ENCODE data around the gene CRYGN. TPM values are rescaled to one million over a fixed set of nuclear protein-coding genes. Genes with fewer than 3 reads are reported as not detected.

CRYGN gene
- total and polyA plus RNA-seq, 2 experiments from 2014 or later = 0.59 to 1.5 TPM

DNA sequence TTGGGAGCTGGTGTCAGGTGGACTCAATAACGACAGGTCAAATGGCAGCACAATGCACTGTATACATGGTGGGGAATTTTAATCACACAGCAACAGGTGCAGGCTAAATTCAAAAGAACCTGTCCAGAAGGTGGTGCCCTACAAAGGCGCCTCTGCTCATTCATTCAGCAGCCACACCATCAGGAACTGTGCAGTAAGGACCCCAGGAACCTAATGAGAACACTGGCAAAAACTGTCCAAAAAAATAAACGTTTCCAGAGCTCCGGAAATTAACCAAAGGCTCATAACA is 21.9 kb upstream of the CRYGN start:
- H3K4me3 Mint-ChIP-seq = no peak overlapping the region
- H3K27ac Mint-ChIP-seq = no peak overlapping the region
- ATAC-seq = no peak

GRCh38 chr7:151461096-151461941 is 21.4 kb upstream of the CRYGN start:
- no peak overlapping the region for H3K27ac Mint-ChIP-seq
- Histone ChIP-seq H3K9me2 (ENCODE audit: insufficient read depth) (no peaks in the 10 kb centered on the region), H3K27ac (ENCODE audit: low read depth) (peak overlapping the region; percentile 81), H3K36me3 (ENCODE audit: insufficient read depth) (peaks cover 29% of the 10 kb centered on the region), H3K79me2 (replicated peaks; ENCODE audit: insufficient read depth) (no peaks in the 10 kb centered on the region), H3K4me1 (ENCODE audit: insufficient read depth) (peaks cover 38% of the 10 kb centered on the region), H2AFZ (no peak overlapping the region), H3K4me2 (0 out of 2 replicates have a peak overlapping the region, but pooled peaks have one; percentile 40), H4K20me1 (replicated peaks; ENCODE audit: insufficient read depth) (no peaks in the 10 kb centered on the region), H3K27me3 (ENCODE audit: insufficient read depth) (no peaks in the 10 kb centered on the region), H3F3A (replicated peaks; ENCODE audit: low read depth) (peaks cover 27% of the 10 kb centered on the region), H3K4me3 (no peak overlapping the region)
- H3K4me3 Mint-ChIP-seq = no peak overlapping the region
- peaks cover 11% of the 10 kb centered on the region for H3K27me3 Mint-ChIP-seq (ENCODE audit: insufficient read depth, low read depth, poor library complexity)
- peaks cover 44% of the 10 kb centered on the region for H3K4me1 Mint-ChIP-seq
- H3K9me3 Mint-ChIP-seq = peaks cover 69% of the 10 kb centered on the region
- no peak for ATAC-seq
- DNase-seq (ENCODE audit: low spot score) = no peak
- peaks cover 75% of the 10 kb centered on the region for H3K36me3 Mint-ChIP-seq (ENCODE audit: low read depth)
- TF ChIP-seq, protein P1, sequence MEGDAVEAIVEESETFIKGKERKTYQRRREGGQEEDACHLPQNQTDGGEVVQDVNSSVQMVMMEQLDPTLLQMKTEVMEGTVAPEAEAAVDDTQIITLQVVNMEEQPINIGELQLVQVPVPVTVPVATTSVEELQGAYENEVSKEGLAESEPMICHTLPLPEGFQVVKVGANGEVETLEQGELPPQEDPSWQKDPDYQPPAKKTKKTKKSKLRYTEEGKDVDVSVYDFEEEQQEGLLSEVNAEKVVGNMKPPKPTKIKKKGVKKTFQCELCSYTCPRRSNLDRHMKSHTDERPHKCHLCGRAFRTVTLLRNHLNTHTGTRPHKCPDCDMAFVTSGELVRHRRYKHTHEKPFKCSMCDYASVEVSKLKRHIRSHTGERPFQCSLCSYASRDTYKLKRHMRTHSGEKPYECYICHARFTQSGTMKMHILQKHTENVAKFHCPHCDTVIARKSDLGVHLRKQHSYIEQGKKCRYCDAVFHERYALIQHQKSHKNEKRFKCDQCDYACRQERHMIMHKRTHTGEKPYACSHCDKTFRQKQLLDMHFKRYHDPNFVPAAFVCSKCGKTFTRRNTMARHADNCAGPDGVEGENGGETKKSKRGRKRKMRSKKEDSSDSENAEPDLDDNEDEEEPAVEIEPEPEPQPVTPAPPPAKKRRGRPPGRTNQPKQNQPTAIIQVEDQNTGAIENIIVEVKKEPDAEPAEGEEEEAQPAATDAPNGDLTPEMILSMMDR (conservative IDR thresholded peaks at IDR 0.05; ENCODE audit: low read depth in 2 of 2) = no peak
- TF ChIP-seq STAT1 (IDR thresholded peaks at IDR 0.05; ENCODE audit: unreplicated experiment) (no peak), EZH2 (IDR thresholded peaks at IDR 0.05; ENCODE audit: low read depth, unreplicated experiment) (no peak), ETS1 (IDR thresholded peaks at IDR 0.05) (no peak), POLR2AphosphoS5 (IDR thresholded peaks at IDR 0.05; ENCODE audit: low read depth) (no peak), ZNF462 (CRISPR knock-in tag; IDR thresholded peaks at IDR 0.05) (no peak), EZH2phosphoT487 (IDR thresholded peaks at IDR 0.05; ENCODE audit: unreplicated experiment) (no peak)

More for the DNA sequence above, 21.9 kb upstream of the CRYGN start:
- H3K36me3 Mint-ChIP-seq (ENCODE audit: low read depth) = peaks cover 75% of the 10 kb centered on the region
- peaks cover 38% of the 10 kb centered on the region for H3K4me1 Mint-ChIP-seq
- no peak for TF ChIP-seq ZNF114 (CRISPR knock-in tag; IDR thresholded peaks at IDR 0.05)
- TF ChIP-seq, protein P1 (conservative IDR thresholded peaks at IDR 0.05; ENCODE audit: low read depth in 2 of 2) = peak; percentile 11 to 33; a peak in 2 of 4 replicates
- Histone ChIP-seq H3K79me2 (replicated peaks; ENCODE audit: insufficient read depth) (no peaks in the 10 kb centered on the region), H3K27ac (ENCODE audit: low read depth) (peak overlapping the region; percentile 51), H3K4me2 (no peak overlapping the region), H3F3A (replicated peaks; ENCODE audit: low read depth) (peaks cover 27% of the 10 kb centered on the region), H2AFZ (no peak overlapping the region), H4K20me1 (replicated peaks; ENCODE audit: insufficient read depth) (no peaks in the 10 kb centered on the region), H3K4me1 (ENCODE audit: insufficient read depth) (peaks cover 35% of the 10 kb centered on the region), H3K9me2 (ENCODE audit: insufficient read depth) (no peaks in the 10 kb centered on the region), H3K27me3 (ENCODE audit: insufficient read depth) (no peaks in the 10 kb centered on the region), H3K4me3 (no peak overlapping the region), H3K36me3 (ENCODE audit: insufficient read depth) (peaks cover 33% of the 10 kb centered on the region)
- no peak for DNase-seq (ENCODE audit: low spot score)
- peaks cover 8% of the 10 kb centered on the region for H3K27me3 Mint-ChIP-seq (ENCODE audit: insufficient read depth, low read depth, poor library complexity)
- H3K9me3 Mint-ChIP-seq = peaks cover 65% of the 10 kb centered on the region

Data from GM23338 (cell line).